Measurements from ENCODE around the gene C15orf61.

Gene C15orf61

DNA sequence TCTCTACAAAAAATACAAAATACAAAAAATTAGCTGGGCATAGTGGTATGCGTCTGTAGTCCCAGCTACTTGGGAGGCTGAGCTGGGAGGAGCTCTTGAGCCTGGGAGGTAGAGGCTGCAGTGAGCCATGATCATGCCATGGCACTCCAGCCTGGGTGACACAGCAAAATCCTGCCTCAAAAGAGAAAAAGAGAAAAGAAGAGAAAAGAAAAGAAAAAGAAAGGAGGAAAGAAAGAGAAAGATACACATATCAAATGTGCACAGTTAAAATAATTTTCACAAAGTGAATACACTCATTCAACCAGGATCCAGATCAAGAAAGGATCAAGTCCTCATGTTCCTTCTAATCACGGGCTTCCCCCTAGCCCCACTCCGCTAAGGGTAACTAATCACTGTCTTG lies 5.8 kb upstream of the C15orf61 start:
- no peak for DNase-seq

DNA sequence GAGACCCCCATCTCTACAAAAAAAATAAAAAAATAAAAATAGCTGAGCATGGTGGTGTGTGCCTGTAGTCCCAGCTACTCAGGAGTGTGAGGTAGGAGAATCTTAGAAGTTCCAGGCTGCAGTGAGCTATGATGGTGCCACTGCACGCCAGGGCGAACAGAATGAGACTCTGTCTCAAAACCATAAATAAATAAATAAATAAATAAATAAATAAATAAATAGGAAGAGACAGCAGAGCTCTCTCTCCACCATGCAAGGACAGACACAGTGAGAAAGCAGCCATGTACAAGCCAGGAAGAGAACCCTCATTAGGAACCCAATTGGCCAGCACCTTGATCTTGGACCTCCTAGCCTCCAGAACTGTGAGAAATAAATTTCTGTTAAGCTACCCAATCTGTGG lies 5.4 kb upstream of the C15orf61 start:
- no peak for DNase-seq

DNA sequence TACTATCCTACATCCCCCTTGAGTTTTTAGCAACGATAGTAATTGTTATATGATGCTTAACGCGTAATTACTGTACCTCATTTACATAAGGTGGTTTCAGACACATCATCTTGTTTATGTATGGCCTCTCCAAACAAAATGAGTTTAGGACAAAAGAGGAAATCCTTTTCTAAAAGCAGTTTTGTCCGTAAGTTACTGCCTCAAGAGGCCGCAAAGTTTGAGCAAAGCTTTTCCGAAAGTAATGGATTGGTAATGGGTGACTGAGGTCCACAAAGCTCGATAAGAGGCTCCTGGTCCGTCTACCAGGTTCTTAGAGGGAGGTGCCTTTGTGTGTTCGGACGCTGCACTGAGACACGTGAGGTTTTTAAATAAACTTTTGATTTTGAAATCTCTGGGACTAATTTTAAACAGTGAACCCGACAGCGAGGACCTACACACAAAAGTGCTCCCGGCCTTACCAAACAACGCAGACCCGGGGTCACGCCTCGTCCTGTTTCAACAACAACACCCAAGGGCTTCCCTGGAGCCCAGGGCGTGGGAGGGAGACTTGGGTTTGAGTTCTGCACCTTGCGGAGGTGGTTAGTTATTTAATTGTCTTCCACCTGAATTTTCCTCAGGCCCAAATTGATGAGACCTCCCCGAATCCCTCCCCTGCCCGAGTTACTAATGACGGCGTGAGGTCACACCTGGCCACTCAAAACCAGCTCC lies 456 bp upstream of the C15orf61 start:
- DNase-seq = no peak

DNA sequence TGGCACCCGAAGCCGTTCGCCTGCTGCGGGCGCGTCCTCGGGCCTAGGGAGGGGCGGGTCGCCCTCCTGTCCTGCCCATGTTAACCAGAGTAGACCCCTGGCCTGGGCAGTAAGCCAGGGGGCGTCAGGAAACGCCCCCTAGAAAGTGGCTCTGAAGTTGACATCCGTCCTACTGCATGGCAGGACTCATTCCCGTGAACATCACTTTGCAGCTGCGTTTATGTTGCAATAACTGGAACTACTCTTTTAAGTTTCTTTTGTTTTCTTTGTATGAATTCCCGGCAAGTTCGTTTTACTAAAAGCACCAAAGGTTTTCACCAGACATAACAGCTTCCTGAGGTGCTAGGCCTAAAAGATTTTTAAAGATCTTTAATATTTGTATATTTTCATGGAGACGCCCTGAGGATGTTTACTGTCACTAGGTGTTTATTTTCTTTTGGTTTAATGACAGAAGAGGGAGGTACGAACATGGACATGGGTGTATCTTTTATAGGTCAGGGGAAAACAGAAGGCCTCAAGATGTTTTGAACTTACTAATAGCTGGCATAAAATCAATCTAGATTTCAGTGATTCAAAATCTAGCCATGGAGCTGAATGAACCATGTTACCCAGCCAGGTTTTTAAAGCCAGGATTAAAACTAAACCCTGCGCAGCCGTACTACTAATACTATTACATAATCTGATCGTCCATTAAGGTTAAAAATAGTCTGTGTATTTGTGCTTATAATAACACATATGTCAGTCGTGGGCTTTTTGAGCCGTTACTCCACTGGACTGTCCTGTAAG lies 1.0 kb downstream of the C15orf61 start:
- DNase-seq = no peak

DNA sequence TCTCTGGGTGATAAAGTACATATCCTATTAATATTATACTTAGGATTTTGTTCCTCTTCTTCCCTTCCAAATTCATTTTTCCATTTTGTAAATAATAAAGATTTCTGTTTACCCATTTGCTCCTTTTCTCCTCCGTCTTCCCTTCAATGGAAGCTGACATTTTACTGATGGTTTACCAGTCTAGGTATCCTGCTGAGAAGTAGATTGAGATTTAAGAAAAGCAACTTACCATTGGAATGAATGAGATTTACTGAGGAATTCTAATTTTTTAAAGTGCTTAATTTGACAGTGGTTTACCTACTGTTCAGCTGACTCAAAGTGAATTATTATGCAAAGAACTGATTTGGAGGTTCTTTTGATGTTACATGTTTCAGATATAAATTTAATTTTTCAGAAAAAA lies 2.4 kb downstream of the C15orf61 start:
- no peak for DNase-seq

DNA sequence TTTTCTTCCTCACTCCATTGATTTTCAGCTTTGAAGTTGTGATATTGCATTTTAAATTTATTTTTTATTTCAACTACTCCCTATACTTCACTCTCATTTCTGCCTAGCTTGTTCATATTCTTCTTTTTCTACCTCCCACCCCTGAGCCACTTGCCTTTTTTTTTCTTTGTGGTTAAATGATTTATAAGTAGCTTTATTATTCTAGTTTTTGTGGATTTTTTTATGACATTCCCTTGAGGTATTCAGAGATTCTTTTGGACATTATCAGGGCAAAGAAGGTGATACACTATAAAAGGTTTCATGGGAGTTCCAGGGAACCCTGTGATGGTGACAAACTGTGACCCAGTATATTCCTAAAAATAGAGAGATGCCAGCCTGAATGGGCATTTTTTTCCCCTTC lies 3.3 kb downstream of the C15orf61 start:
- DNase-seq = no peak

DNA sequence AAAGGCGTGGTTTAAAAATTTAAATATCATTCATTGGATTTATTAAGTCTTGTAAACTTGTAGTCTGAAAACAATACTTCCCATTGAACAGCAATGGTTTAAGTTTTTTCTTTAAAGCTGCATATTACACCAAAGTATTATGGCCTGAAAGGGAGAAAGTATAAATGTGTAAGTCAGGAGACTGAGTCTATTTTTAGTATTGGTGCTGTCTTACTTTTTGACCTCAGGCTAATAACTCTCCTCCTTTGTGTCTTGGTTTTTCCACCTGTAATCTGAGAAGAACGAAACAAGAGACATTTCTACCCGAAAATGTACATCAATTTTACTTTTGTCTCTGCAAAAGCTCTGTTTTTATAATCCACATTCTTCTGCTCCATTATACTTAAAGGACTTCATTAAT lies 7.6 kb downstream of the C15orf61 start:
- DNase-seq = no peak

DNA sequence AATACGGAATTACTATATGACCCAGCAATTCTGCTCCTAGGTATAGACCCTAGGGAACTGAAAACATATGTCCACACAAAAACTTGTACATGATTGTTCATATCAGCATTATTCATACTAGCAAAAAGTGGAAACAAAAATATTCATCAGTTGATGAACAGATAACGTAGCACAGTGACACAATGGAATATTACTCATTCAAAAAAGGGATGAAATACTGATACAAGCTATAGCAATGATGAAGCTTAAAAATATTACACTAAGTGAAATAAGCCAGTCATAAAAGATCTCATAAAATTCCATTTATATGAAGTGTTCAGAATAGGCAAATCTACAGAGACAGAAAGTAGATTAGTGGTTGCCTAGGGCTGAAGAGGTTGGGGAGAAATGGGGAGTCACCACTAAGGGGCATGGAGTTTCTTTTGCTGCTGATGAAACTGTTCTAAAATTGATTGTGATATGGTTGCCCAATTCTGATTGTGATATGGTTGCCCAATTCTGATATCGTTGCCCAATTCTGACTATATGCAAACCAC lies 10.5 kb downstream of the C15orf61 start:
- DNase-seq = no peak

DNA sequence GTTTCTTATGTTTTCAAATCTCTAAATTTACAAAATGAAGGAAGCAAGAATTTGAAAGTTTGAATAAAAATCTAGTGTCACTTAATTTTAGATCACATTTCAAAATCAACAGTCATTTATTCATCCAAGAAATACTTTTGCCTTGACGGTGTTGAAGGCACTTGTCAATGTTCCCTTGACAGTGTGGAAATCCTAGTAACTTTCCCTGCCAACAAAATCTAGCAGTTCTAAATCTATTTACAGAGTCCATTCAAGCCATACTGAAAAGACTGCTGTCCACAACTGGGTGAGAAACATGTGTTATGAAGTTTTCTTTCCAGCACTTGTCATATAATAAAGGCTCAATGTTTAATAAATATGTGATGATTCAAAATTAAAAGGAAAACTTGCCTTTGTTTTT lies 12.9 kb downstream of the C15orf61 start:
- no peak for DNase-seq

DNA sequence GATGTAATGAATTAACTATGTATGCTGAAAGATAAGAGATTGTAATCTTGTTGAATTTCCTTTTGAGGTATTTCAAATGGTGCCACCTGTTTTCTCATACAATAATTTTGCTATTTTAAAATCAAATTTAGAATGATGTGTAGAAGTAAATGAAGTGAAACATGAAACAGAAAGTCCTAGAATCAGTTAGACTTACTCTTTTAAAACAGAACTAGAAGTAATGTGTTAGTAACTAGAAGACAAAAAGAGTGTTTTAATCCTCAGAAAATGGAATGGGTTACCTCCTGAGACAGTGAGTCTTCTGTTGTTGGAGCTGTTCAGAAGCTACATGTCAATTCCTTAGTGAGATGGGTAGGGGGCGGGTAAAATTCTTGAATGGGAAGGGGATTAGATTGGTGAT lies 13.4 kb downstream of the C15orf61 start:
- DNase-seq = no peak

DNA sequence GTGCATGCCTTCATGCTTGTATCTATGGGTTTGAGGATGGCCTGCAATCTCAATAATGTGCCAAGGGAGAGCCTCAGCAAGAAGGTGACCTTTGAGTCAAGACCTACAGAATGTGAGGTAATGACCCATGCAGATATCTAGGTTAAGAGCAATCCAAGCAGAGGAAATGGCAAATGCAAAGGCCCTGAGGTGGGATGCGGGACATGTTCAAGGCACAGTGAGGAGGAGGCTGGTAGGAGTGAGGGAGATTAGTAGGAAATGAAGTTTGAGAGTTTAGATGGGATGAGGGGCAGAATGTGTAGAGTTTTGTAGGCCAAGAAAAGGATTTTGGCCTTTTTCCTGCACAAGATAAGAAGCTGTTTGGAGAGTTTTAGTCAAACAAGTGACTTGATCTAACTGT lies 16.8 kb downstream of the C15orf61 start:
- DNase-seq = no peak

DNA sequence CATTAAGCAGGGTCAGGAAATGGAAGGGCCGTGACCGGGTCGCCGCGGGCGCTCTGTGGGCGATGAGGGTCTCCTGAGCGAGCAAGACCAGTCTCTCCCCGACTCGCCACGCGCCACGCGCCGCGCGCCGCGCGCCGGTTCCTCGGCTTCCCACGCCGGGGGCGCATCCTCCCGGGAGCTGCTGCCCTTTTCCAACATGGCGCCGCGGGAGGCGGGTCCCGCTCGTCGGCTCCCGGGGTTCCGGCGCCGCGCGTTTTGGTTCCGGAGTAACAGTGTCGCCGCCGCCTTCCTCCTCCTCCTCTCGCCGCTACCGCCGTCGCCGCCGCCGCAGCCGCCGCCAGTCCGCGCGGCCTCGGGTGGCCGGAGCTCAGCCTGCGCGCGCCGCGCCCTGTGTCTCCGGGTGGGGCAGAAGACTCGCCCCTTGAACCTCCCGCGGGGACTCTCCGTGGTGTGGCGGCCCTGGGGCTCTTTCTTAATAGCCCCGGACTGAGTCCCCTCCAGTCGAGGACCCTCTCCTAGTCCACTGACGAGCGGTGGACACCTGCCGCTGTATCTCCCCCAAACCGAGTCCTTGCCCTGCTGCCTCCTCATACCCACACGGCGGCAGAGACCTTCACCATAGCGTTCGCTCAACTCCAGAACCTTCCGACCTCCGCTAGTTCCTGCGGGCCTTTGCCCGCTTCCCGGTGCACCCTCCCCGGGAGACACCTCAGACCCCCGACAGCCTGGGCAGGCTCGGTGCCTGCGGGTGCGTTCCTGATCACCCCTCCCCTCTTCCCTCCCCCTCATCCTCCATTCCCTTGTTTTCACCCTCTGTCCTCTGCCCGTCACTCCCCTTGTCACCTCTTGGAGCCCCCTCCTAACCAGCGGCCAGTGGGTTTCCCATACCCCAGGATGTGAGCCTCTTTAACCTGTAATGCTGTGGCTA lies 21.8 kb downstream of the C15orf61 start, which contains the start of gene MAP2K5:
TSS of gene MAP2K5 (plus strand) at position 284 of the 928 bp plus-strand sequence. CDS start at position 917, 633 bp downstream.
- peak; percentile 80 for DNase-seq

DNA sequence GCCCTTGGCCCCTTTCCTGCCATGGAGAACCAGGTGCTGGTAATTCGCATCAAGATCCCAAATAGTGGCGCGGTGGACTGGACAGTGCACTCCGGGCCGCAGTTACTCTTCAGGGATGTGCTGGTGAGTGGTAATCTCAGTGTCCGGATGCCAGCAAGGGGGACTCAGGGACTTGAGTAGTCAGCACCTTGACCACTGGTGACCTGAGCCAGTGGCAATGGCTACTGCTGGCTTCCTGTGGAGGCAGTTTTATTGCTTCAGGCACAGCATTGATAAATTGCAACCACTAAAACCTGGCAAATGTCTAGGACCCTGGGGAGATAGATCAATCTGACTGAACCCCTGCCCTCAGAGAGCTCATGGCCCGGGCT lies 22.4 kb downstream of the C15orf61 start:
- no peak for DNase-seq

DNA sequence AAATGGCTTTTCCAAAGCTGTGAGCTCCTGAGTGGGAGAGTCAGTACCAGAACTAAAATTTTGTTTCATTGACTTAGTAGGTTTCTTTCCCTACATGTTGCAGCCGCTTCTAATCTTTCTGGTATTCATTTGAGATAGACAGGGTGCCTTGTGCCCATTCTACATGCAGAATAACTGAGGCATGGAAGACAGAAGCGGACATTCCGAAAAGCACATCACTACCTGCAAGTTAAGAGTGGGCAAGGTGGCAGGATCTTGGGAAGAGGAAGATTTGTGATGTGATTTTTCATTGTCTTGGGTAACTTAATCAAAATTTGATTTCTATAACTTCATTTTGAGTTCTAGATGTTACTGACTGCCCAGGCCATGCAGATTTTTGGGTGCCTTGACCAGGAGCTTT lies 23.5 kb downstream of the C15orf61 start:
- DNase-seq = no peak

DNA sequence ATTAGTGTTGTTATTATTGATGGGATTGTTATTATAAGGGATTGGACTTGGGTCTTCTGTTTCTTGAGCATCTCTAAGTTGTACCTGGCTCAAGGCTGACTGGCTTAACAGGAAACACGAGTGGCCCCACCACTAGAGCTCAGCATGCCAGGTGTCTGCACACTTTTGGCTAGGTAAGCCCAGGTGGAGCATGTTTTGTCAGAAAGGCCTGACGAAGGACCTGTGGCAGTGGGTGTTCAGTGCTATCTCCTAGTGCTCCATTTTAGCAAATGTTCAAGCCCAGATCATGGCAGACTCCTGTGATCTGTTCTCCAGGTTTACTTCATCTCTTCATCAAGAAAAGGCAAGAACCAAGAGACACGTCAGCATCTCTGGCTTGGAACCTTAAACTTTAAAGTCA lies 24.9 kb downstream of the C15orf61 start:
- no peak for DNase-seq

DNA sequence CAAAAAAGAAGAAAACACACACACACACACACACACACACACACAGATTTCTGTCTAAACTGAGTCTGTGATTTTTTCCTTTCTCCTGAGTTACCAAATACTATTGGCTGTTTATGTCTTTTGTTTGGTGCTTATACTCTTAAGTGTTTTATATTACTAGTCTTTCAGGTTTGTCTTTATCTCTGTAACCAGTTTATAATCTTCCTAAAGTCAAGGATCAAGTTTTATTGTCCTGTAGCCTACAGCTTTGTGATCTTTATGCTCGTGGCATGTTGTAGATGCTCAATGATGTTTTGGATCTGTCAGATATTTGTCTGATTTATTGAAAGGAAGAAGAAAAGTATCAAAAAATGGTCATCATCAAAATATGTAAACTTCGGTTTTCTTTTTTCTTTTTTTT lies 26.1 kb downstream of the C15orf61 start:
- DNase-seq = no peak

DNA sequence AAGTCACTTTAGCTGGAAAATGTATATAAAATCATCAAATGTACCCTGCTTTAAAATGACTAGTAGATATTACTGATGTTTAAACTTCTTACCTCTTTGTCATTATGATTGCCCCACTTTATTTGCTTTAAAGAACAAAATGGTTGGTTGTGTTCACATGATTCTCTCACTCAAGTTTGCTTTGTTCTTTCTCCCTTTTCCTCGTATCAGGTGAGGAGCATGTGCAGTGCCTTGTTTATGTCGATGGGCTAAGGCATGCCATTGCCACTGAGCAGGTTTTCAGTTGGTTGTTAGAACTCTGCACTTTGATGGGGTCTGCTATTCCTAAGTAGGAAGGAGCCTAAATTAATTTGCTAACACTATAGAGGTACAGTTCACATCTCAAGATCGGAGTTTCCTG lies 26.9 kb downstream of the C15orf61 start:
- no peak for DNase-seq

DNA sequence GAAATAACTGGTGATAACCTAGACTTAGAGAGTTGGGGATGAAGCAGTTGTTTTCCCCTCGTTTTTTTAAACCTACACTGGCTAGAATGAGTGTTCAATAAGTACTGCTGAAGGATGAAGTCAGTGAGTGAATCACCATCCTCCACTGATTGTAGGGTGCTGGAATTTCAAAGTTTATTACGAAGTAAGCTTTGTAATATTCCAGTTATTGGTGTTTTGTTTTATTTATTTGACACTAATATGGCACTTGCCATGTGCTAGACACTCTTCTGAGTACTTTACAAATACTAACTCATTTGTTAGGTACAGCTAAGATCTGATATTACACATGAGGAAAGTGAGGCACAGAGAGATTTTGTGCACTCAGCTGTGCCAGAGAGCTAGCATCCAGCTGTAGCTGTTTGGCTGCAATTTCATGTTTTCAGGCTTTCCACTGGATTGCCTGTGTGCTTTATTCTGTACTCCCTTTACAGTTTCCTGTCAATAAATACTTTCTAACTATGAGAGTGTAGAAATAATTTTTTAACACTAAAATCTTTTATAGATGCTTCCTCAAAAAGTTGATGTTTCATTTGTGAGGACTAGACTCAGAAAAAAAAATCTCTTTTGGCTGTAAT lies 27.4 kb downstream of the C15orf61 start:
- DNase-seq = no peak

DNA sequence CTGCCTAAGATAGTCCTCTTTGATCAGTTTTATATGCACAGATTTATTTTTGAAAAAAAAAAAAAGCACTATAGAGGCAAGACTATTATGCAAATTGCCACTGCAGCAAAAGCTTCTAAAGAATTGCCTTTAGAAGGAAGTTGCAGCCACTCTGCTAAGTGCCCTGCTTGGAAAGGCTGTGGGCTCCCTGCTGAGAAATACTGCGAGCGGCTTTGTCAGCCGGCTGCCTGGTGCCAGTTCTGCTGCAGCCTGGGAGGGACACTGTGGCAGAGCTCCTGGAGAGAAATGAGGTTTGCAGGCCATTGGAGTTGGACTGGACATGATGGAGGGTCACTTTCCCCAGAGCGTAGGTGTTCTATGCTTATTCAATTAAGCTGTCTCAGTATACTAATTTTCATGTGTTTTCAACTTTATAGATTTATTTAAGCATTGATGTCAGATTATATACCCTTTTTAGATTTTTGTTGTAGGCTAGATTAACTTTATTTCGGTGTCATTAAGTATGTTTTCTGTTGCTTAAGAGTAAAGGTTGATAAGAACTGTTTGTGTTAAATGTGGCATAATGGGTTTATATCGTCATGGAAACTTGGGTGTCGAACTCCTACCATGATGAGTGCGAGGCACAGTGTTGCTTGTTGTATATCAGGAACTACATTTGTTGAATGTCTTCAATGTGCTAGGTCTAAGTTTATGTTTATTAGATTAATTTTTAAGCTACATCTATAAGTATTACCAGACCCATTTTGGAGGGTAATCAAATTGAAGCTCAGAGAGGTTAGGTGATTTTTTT lies 28.1 kb downstream of the C15orf61 start:
- no peak for DNase-seq

DNA sequence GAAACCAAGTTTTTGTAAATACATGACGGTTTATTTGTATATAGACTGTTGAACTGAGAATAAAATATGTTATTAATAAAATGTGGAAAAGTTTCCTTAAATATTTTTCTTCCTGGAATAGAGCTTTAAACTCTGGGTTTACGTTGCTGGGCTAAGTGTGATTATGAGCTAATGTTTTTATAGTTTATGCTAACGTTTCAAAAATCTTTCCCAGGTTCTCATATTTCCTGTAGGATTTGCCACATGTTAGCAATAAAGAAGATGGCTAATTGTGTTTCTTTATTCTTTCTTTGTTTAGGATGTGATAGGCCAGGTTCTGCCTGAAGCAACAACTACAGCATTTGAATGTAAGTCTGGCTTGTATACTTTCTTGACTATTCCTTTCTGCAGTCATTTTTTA lies 28.8 kb downstream of the C15orf61 start:
- no peak for DNase-seq

DNA sequence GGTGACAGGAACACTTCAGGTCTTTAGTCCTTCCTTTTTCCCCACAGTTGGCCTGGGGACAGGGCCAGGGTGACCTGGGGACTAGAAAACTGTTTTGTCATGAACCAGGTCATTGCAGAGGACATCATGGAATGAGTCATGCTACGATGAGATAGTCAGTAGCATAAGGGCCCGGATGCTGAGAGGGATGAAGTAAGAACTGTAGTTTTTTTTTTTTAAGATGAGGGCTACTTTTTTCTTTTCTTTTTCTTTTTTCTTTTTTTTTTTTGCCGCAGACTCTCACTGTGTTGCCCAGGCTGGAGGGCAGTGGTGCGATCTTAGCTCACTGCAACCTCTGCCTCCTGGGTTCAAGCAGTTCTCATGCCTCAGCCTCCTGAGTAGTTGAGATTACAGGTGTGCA lies 29.6 kb downstream of the C15orf61 start:
- DNase-seq = no peak

DNA sequence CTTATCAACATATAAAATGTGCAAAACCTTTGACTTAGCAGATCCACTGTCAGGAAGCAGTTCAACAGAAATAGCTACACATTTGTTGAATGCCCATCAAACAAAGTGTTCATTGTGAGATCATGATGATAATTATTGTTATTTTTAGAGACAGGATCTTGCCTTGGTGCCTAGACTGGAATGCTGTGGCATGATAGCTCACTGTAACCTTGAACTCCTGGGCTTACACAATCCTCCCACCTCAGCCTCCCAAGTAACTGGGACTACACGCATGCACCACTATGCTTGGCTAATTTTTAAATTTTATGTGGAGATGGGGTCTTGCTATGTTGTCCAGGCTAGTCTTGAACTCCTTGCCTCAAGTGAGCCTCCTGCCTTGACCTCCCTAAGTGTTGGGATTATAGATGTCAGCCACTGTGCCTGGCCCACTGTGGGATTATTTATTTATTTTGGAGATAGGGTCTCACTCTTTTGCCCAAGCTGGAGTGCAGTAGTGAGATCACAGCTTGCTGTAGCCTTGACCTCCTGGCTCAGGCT lies 30.3 kb downstream of the C15orf61 start:
- no peak for DNase-seq
